Measurements from ENCODE around the gene SEPTIN11.

DNA sequence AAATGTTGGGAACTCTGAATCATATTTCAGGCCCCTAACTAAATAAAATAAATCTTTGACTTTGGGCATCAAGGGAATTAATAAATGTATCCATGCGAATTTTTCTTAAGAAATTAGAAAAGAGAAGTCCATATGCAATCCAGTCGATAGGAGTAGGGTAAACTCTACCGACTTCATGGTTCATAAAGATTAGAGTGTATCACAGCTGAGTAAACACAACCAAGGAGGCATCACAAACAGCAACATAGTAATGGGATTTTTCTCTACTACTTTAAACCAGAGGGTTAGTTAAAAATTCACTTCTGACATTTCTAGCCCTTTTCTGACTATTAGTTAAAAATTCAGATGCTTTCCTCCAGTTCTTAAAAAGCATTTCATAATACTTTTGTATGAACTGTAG is 19.9 kb downstream of the SEPTIN11 start:
- TF ChIP-seq CTCF (IDR thresholded peaks at IDR 0.05), result no peak
- TF ChIP-seq POLR2A (IDR thresholded peaks at IDR 0.05), result no peak
